Activated T-helper 1 cell treated with Interleukin-2 at 50 U/mL for 16 hours (primary cell): ENCODE measurements around the gene MPG.

Experiments
- DNase-seq: peaks from one replicate; pipeline ENCODE4 v3.0.0-alpha.2; 2020; ENCODE audit warnings: low read depth

Gene MPG

GRCh38 chr16:83781-84615, 6.0 kb downstream of the MPG start:
- DNase-seq: no peak

- no peak for DNase-seq
These were observed 6.8 kb downstream of the MPG start for GRCh38 chr16:84718-85406.

GRCh38 chr16:85407-85782, 7.4 kb downstream of the MPG start:
- DNase-seq: no peak

- no peak for DNase-seq
These were observed 7.8 kb downstream of the MPG start for GRCh38 chr16:85865-86264.

GRCh38 chr16:86483-86952, 8.5 kb downstream of the MPG start:
- DNase-seq: no peak

- no peak for DNase-seq
These were observed 10.6 kb downstream of the MPG start for GRCh38 chr16:88613-89012.

- no peak for DNase-seq
These were observed 11.6 kb downstream of the MPG start for GRCh38 chr16:89391-90302.

GRCh38 chr16:91484-91883, 13.5 kb downstream of the MPG start:
- DNase-seq: no peak

GRCh38 chr16:92431-93339, 14.7 kb downstream of the MPG start:
- no peak for DNase-seq

- DNase-seq: no peak
These were observed 16.9 kb downstream of the MPG start for GRCh38 chr16:94918-95265.

- DNase-seq: peak; percentile 82
These were observed 18.9 kb downstream of the MPG start for GRCh38 chr16:96935-97381.

- DNase-seq: no peak
These were observed 19.8 kb downstream of the MPG start for GRCh38 chr16:97822-98221.

- DNase-seq: no peak
These were observed 23.0 kb downstream of the MPG start for GRCh38 chr16:100989-101388.

GRCh38 chr16:101586-101985, 23.6 kb downstream of the MPG start:
- no peak for DNase-seq

GRCh38 chr16:102060-102855, 24.2 kb downstream of the MPG start:
- no peak for DNase-seq

- no peak for DNase-seq
These were observed 26.3 kb downstream of the MPG start for GRCh38 chr16:104355-104754.

- no peak for DNase-seq
These were observed 26.9 kb downstream of the MPG start for GRCh38 chr16:104928-105327.

GRCh38 chr16:105521-105920, 27.5 kb downstream of the MPG start:
- no peak for DNase-seq

GRCh38 chr16:106623-107324, 28.7 kb downstream of the MPG start:
- peak; percentile 26 for DNase-seq
